GM12801 (cell line): ENCODE data around the gene HOXA3.

ENCODE experiments used
- TF ChIP-seq, protein P1 (sequence below): IDR thresholded peaks from one replicate; pipeline ENCODE4 v1.5.1; 2011; ENCODE audit warnings: control low read depth; ENCODE audit not compliant: insufficient read length; ENCODE audit errors: extremely low read depth

Gene HOXA3

DNA sequence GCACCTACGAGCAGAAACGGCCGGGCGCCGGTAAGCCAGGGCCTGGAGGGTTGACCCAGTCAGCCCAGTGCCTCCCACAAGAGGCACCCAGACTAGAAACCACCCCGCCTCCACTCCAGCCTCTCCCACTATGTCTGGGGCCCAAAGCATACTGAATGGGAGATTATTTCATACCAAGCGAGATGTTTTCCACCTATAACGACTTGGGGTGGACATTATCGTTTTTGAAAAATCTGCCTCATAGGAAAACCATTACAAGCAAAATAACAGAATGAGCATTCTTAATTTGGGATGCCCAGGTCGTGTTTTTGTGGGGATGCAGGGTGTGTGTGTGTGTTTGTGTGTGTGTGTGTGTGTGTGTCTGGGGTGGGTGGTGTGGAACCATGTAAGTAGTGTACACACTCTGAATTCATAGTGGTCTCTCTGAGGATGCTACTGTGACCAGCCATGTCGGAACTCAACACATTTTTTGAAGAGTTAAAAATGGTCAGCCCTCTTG lies 6.4 kb downstream of the HOXA3 start:
- TF ChIP-seq, protein P1, sequence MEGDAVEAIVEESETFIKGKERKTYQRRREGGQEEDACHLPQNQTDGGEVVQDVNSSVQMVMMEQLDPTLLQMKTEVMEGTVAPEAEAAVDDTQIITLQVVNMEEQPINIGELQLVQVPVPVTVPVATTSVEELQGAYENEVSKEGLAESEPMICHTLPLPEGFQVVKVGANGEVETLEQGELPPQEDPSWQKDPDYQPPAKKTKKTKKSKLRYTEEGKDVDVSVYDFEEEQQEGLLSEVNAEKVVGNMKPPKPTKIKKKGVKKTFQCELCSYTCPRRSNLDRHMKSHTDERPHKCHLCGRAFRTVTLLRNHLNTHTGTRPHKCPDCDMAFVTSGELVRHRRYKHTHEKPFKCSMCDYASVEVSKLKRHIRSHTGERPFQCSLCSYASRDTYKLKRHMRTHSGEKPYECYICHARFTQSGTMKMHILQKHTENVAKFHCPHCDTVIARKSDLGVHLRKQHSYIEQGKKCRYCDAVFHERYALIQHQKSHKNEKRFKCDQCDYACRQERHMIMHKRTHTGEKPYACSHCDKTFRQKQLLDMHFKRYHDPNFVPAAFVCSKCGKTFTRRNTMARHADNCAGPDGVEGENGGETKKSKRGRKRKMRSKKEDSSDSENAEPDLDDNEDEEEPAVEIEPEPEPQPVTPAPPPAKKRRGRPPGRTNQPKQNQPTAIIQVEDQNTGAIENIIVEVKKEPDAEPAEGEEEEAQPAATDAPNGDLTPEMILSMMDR: no peak

DNA sequence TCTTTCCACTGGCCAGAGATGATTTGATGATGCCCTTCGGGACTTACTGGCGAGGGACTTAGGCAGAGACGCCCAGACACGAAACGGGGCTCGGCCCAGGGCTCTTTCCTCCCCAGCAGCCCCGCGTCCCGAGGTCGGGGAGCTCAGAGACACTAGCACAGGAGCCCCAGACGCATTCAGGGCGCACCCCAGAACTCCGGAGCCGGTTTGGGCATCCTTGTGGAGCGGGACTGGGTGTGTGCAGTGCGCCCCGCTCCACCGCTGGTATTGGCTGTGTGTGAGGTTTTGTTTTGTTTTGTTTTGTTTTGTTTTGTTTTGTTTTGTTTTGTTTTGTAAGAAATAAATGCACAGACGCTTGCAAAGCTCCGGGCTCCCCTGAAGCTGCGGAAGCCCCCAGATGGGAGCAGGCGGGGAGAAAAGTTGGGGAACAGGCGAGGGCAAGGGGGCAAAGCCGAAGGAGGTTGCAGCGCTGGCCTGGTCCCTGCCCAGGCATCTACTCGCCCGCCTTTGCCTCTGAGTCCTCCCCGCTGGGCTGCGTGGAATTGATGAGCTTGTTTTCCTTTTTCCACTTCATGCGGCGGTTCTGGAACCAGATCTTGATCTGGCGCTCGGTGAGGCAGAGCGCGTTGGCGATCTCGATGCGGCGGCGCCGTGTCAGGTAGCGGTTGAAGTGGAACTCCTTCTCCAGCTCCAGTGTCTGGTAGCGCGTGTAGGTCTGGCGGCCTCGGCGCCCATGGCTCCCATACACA lies 7.0 kb downstream of the HOXA3 start:
- TF ChIP-seq, protein P1: no peak

DNA sequence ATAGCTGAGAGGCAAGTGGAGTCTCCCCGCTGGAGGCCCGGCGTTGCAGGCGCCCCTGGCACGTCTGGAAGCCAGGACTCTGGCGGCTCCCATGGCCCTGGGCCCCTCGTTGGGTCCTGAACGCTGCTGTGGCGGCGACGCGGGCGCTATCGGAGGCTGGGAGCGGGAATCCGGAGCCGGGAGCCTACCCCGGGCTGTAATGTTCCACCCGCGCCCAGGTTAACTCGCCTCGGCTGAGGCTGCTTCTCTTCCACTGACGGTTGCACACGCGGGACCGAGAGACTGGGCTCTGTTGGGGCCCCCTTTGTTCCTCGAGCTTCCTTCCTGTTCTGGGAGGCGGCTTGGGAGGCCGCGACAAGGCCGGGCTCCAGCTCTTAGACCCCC lies 7.6 kb downstream of the HOXA3 start:
- TF ChIP-seq, protein P1: no peak

DNA sequence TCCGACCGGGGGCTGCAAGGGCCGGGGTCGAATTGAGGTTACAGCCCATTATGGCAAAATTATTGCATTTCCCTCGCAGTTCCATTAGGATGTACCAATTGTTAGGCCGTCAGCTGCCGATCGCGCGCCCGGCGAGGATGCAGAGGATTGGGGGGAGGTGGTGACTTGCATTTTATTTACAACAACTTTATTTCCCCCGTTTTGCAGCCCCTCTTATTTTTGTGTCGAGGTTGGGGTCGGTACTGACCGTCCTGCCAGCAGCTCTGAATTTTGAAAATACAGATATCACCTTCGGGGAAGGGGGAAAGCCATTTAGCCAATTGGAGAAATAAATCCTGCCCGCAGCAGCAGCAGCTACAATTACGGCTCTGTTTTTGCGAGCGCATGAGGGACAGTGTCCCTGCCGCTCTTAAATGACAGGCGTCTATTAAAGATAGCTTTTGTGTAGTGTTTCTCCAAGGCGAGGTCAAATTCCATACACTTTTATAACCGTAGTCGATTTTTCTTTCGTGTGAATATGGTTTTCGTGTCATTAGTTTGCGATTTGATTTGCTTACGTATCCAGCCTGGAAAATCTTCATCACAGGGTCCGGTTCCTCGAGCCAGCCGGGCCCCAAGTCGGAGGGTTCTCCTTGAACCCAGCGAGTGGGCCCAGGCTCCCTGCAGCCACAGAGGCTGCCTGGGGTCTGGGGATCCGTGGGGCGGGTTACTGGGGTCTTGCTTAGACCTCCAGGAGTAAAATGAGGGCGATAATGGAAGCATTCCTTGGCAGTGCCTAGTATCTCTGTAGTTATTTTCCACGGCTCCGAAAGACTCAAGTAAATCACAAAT lies 8.2 kb downstream of the HOXA3 start:
- TF ChIP-seq, protein P1: no peak

DNA sequence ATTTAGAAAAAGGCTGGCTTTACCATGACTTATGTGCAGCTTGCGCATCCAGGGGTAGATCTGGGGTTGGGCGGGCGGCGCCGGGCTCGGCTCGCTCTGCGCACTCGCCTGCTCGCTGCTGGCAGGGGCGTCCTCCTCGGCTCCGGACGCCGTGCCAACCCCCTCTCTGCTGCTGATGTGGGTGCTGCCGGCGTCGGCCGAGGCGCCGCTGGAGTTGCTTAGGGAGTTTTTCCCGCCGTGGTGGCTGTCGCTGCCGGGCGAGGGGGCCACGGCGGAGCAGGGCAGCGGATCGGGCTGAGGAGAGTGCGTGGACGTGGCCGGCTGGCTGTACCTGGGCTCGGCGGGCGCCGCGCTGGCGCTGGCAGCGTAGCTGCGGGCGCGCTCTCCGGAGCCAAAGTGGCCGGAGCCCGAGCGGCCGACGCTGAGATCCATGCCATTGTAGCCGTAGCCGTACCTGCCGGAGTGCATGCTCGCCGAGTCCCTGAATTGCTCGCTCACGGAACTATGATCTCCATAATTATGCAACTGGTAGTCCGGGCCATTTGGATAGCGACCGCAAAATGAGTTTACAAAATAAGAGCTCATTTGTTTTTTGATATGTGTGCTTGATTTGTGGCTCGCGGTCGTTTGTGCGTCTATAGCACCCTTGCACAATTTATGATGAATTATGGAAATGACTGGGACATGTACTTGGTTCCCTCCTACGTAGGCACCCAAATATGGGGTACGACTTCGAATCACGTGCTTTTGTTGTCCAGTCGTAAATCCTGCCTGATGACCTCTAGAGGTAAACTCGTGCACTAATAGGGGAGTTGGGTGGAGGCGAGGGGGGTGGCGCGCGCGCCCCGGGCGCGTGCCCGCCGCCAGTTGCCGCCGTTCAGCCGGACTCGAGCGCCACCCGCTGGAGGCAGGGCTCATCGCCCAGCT lies 9.1 kb downstream of the HOXA3 start, which contains the start of gene HOXA5:
Gene HOXA5, minus strand, starts transcription at position 659 of the 927 bp plus-strand sequence. Its CDS starts 74 bp downstream, at position 585.
- TF ChIP-seq, protein P1: no peak

DNA sequence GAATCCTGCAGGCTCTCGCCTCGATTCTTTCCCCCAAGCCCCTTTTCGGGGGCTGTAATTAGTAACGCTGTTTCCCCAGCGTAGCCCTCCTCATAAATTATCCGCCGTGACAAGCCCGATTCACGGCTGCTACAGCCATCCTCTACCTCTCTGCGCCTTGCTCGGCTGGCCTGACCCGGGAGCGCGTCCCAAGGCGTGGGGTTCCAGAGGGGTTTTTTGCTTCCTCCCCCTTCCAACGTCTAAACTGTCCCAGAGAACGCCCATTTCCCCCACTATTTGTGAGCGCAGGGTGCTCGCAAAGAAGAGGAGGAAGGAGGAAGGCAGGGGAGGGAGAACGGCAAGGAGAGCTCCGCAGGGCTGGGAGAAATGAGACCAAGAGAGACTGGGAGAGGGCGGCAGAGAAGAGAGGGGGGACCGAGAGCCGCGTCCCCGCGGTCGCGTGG lies 9.8 kb downstream of the HOXA3 start:
- TF ChIP-seq, protein P1: no peak
